AG08396 (cell line): ENCODE measurements around the gene TNNI3K.

Experiments
- DNase-seq: peaks from one replicate; pipeline ENCODE4 v3.0.0; 2012; ENCODE audit warnings: low spot score, mixed read lengths

The TNNI3K gene

DNA sequence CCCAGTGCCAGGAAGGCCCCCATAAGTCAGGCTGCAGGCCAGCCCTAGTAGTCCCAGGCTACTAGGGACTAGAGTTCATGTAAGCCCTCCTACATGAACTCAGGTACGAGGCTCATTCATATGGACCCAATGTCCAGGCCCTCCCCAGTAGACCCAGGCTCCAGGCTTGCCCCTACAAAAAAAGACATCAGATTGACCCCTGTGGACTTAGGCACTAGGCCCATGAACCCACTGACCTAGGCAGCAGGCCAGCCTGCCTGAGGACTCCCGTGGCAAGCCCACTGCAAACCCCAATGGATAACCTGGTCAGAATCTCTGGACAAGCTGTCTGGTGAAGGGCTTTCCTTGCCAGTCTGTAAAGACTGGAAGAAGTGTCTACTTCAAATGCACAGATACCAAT, 51.2 kb downstream of the TNNI3K start:
- DNase-seq: no peak

DNA sequence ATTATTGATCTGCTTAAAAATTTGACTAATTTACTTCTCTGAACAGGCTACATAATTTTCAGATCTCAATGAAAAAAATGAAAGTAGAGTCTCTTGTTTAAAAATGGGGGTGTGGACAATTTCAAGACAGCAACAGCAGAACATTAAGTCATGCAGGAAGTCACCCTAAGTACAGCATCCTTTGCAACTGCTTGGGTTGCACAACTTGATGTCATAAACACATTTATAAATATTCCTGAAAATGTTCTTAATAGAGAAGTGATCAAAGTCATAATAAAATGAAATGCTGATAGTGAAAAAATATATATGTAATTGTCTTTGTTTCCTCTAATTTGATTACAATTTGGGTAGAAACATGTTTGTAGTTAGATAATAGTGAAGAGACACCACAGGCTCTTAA, 79.3 kb downstream of the TNNI3K start:
- DNase-seq: no peak

DNA sequence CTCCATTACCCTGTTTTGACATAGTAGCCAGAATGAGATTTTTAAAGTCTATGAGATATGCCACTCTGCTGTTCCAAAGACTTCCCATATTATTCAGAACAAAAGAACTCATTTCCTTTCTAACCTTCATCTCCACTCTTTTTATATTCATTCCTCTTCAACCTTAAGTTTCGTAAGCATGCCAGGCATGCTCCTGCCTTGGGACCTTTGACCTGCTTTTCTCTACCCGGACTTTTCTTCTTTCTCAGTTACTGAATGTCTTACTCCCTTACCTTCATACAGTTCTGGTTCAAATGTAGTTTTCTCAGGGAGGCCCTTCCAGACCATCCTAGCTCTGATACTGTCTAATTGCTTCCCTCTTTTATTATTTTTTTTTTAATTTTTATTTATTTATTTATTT, 81.1 kb downstream of the TNNI3K start:
- DNase-seq: no peak

DNA sequence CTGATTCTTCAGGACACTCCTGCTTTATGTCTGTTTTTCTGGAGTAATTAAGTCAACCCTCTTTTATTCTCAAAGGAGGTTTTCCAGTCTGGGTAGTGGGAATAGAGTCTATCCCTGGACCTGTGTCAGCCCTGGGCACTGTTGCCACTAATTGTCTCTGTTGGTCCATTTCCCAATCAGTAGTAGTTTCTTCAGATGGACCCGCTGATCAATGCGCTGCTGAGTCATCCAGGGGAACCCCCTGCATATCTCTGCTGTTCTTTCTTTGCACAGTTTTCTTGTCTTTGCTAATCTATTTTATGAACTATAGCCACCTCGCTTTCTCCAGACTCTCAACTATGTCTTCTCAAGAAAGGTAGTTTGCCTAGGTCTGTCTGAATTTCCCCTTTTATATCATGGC, 82.5 kb downstream of the TNNI3K start:
- no peak for DNase-seq

DNA sequence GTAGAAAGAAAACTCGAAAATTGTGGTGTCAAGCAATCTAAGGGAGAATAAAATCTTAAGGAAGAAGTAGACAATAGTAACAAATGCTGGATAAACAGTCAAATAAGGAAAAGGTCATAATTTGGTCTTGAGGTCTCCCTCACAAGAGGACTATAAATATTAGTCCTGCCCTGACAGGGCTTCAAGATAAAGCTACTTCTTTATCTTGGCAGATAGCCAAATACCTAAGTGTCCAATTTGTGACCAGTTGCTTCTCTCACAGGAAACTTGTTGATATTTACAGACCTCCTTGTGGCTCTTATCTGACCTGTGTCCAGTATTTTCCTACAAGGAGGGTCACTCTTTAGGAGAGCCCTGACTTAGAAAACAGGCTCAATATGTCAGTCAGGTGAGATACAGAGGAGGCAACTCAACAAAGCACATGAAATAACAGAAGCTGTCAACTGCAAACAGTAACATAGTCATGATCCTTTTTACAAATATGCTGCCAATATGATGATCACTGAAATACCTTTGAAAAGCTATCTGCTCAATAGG, 88.8 kb downstream of the TNNI3K start:
- DNase-seq: no peak

DNA sequence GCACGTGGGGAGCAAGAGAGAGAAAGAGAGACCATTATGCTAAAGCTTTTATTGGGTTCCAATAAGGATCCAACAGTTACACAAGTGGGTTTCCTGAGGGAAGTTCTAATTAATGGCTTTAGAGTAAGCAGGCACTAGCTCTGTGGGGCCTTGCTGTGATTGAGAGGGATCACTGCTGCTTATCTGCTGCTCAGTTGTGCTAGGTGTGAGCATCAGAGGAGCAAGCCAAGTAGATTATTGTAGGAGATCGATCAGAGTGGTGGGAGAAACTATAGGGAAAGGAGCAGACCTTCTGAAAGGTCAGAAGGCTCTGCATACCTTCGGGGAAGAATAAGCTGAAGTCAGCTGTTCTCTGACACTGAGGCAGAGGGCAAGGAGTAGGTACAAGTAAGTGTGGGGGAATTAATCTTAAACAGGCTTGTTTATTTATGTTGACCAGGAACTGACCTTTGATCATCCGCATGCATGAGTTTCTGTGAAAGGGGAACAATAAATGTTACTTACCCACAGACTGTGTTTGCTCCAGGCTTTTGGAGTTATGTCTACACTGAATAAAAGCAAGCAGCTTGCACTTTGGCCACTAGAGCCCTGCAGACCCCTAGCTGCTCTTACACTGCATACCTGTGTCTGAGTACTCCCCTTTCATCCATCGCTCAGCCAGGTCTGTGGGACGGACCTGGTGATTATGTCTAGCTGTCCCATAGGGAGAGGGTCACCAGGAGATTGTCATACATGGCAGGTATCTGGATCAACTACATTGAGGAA, 89.7 kb downstream of the TNNI3K start:
- DNase-seq: no peak

DNA sequence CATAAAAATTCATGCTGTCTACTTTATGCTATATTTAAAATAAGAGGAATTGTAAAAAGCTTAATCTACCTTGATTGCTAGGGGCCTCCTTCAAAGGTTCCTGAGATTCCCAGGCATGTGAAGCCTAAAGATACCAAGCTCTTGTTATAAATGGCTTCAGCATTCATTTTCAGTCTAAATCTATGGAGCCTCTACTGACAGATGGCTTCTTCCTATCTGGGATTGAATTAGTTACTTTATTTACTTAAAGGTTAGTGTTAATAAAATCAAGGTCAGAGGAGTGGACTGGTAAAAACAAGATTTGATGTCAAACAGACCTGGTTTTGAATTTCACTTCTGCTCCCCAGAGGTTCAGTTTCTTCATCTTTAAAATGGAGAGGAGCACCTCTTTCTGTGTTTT, 93.7 kb downstream of the TNNI3K start:
- no peak for DNase-seq

DNA sequence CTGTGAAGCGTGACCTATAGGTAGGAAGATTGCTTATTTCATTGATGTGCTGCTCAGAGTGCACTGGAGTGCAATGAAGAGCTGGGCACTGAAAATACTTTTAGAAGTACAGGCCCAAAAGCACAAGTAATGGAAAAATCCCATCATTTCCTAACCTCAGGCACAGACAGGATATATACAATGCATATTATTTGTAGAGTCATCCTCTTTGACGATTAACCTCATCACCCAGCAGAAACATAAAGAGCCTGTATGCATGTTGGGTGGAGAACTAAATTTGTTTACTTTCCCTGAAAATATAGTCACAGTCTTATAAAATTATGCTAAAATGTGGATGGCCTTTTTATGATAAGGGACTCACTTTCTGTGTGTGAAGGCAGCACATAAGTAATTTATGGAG, 98.1 kb downstream of the TNNI3K start:
- DNase-seq: no peak

DNA sequence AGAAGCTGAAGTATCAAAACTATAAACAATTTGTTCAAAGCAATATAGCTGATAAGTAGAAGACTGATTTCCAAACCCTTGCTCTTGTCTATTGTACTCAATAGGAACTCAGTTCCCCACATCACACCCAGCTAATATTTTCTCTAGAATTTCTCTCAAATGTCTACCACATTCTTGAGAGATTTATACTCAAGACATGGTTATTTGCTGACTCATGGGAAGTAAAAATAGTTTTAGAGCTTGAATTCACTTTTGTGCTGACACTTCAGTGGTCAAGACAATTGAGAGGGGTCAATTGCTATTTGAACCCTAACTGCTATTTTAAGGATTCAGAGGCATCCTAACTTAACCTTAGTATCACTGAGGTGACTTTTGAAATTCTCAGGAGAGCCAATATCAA, 99.0 kb downstream of the TNNI3K start:
- DNase-seq: peak; percentile 5

DNA sequence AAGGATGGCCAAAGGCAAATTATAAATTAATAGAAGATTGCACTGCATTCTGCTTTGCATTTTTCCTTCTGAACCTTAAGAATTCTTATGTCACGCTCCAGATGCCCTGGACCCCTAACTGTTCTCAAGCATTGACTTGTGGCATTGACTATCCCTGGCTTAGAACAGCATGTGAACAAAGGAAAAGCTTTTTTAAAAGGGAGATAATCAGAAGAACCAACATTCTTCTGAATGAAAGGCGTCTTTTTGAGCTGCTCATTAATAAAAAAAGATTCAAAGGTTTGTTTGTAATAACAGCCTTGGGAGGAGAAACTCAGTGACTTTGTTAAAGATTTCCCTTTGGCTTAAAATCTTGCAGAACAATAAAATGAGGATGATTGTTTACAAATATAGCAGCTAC, 105.5 kb downstream of the TNNI3K start:
- DNase-seq: no peak

DNA sequence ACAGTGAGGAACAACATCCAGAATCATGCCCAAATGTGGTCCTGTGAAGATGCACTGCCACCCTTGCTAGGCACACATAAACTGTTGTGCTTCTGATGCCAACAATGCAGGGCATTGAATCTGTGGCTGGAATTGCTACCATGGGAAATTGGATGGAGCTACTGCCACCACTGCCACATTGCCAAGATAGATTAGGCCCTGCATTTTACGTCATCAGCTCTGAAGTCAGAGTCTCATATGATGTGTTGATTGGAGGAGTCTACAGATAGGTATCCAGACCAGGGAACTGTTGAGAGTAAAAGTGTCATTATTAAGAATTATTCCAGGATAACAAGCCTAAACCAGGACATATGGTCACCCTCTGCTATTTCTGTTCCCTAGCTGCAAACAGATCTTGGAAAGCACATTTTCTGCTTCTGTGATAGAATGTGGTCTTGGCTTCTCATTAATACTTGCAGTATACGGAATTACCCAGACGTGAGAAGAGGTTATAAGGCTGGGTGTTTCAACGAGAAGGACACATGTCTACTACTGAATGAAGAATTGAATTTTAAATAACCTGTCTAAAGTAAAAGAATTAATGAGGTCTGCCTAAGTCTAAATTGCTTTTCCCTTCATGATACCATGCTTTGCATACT, 106.6 kb downstream of the TNNI3K start:
- DNase-seq: no peak

DNA sequence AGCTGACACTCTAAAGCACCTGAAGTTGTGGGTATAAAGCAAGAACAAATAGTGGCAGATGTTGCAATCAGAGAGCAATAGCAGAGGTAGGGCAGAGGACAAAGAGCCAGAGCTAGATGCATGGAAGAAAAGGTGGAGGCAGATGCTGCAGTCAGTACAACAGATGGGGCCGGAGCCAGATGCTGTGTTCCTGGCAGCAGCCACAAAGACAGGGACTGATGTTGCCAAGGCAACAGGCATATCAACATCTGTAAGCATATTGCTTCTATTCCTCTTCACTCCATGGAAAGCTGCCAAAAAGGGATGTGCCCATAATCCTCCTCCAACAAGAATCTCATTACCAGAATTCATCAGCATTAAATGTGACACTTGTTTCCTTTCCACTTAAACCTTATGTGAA, 108.0 kb downstream of the TNNI3K start:
- no peak for DNase-seq

DNA sequence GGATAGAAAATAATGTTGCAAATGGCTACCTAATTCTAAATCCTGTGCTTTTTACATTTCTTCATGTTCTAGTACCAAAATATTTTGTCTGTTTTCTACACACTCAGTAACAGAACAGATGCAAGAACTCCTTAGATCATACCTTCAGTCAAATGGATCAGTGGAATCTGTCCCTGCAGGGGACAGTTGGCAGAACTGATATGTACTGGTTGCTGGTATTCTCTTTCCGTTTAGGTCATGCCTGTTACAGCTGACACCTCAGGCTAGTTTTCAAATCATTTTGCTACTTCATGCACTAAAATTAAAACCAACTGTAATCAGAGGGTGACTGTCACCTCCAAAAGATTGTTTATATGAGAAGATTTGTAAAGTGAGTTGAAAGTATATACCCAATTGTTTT, 109.2 kb downstream of the TNNI3K start:
- DNase-seq: no peak

DNA sequence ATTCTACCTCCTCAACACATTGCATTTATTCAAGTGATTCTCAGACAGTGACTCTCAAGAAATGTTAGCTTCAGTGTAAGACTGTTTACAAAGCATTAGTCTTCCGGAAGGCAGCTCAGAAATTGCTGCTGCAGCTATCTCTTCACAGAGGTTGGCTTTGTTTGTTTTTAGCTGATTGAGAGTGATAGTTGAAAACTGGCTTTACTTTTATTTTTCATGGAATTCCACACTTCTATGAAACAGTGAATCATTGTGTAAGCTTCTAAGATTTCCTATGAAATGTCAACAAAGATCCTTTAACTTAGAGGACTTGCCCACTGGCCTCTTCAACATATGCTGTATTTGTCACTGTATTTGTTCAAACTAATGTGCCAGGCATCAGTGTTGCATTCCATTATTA, 121.3 kb downstream of the TNNI3K start:
- DNase-seq: no peak

DNA sequence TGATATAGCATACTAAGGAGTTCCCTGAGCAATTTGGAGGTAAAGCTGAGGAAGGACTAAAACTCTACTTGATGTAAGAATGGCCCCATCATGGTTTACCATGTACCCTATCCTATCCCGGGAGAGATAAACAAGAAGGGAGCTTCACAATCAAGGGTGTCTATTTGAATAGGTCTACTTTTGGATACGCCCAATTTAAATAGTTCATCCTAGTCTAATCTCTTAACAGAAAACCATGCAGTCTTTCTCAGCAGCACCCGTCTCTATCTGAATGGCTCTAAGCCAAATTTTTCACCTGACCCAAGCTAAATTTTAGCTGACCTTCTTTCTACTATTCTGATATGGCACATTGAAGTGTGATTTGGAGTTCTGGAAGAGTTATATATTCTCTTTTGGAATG, 122.0 kb downstream of the TNNI3K start:
- DNase-seq: no peak

DNA sequence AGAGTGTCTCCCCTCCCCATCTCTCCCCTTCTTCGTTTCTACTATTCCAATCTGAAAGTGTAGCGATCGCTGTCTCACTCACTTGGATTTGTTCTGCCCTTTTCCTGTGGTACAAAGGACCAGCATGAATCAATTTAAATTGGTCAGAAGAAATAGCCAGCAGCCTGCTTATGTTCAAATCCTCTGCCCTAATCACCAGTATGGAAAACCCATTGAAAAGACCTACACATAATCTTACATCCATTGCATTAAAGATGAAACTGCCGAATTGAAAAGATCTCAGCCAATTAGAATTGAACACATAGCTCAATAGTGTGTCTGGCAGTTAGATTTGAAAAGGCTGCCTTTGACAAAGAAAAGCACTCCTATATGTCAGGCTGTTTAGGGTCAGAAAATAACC, 122.6 kb downstream of the TNNI3K start:
- DNase-seq: no peak

DNA sequence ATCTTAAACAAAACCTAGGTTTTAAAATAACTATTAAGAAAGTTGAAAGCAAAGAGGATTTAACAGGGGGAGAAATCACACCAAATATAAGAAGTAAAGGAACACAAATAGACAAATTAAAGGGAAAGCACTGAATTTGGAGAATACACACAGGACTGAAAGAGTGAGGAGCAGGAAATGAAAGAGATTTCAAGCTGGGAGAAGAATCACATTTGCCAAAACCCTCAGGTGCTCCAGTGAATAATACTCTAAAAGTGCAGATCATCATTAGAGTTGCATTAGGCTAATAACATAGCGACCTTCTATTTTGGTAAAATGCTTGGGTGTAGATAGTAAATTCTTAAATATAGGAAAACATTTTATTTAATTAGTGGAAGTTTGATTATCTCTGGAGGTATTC, 127.5 kb downstream of the TNNI3K start:
- DNase-seq: no peak

DNA sequence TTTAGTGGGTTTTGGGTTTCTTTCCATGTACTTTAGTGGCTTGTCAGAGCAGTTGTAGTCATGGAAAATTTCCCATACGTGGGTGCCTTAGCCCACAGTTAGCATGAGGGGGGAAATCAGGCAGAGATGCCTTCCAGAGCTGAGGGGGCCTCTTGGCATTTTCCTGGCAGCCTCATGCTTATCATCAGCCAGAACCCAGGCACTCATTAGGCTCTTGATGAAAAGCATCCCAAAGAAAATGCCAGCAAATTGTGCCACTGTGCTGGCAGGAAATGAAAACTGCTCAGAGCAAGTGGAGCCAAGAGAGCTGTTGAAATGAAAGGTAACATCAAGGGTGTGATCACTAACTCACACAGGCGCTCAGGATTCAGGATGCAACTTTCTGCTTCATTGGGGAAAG, 128.0 kb downstream of the TNNI3K start:
- no peak for DNase-seq

DNA sequence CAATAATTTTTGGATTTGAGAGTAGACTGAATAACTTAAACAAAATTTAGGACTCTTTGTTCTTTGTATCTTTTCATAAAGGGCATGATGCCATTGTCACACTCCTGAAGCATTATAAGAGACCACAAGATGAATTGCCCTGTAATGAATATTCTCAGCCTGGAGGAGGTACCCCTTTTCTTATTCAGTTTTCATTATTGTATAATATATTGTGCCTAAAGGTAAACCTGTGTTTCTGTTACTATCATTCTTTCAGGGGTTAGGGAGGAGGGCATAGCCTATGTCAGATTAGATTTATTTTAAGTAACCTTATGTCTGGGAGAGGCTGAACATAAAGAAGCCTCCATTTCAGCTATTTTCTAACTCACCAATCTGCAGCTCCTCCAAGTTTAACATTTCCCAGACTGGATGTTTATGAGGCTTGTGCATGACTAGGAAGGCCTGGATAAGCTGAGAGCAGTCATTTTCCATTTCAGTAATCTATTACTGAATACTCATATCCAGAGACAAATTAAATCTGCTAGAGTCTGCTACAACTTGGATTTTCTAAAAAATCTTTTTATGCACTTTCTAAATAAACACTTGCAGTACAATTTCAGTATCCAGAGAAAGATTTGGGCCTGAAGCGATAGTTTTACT, 132.1 kb downstream of the TNNI3K start:
- no peak for DNase-seq

DNA sequence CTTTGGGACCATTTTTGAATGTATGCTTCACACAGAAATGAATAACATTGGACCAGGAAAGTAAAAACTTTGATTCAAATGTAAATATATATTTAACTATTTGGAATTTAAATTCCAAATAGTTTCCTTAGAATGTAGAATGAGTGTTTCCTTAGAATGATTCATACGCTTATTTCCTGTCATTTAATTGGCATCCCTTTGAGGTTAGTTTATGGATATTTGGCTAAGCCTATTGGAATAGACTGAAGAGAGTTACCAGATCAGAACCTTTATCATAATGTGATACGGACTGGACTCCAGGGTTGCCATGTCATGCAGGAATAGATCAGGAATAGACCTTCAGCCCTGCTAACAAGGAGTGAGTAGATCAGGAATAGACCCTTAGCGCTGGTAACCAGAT, 133.1 kb downstream of the TNNI3K start:
- peak; percentile 7 for DNase-seq

DNA sequence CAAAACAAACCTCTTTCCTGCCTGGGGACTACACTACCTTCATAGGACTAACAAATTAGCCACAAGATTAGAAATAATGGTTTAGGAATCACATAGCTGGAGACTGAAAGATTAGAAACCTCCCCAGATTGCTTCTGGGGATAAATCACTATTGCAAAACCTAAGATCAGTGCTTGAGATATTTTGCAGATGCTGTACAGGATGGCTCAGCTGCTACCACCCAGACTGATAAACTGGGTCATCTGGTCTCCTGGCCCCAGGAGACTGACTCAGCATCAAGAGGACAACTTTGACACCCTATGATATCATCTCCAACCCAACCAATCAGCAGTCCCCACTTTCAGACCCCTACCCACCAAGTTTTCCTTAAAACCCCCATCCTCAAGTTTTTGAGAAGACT, 140.2 kb downstream of the TNNI3K start:
- no peak for DNase-seq

DNA sequence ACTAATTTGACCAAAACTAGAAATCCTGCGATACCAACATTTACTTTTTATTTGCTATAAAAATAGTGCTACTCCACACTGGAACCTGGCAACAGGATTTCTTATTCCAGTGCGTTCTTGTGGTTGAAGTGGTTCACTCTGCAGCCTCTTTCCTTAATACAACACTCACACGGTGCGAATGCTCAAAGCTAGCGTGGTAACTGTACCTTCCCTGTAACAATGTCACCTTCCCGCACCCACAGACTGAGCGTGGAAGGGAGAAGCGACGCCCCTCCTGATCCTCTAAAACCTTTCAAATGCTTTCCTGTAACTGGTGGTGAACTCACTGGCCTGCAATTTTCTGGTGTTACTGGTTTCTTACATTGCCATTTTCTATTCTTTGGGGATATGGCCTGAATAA, 145.1 kb downstream of the TNNI3K start:
- DNase-seq: no peak

DNA sequence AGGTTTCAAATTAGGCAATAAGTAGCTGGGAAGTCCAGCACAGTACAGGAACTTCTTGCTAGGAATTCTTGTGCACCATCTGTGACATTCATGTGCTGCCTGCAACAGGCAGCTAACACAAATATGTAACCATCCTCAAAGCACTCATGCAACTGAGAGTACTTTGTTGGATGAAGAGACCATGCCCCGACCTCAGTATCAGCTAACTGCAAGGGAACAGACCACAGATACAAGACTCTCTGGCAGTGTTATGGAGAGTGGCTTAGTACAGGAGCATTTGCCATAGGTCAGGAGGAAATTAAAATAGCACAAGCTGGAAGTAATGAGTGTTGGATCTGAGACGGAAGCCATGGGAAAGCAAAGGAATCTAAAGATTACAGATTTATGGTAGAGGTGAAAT, 153.7 kb downstream of the TNNI3K start:
- no peak for DNase-seq
